Measurements from ENCODE around the gene UGT1A1. TPM values are rescaled to one million over a fixed set of nuclear protein-coding genes. Genes with fewer than 3 reads are reported as not detected.

Gene UGT1A1
- total and polyA plus RNA-seq, 9 of the 15 experiments (the other 6 are each of a cell fraction or from before 2014, with no cell fraction given) = not detected

DNA sequence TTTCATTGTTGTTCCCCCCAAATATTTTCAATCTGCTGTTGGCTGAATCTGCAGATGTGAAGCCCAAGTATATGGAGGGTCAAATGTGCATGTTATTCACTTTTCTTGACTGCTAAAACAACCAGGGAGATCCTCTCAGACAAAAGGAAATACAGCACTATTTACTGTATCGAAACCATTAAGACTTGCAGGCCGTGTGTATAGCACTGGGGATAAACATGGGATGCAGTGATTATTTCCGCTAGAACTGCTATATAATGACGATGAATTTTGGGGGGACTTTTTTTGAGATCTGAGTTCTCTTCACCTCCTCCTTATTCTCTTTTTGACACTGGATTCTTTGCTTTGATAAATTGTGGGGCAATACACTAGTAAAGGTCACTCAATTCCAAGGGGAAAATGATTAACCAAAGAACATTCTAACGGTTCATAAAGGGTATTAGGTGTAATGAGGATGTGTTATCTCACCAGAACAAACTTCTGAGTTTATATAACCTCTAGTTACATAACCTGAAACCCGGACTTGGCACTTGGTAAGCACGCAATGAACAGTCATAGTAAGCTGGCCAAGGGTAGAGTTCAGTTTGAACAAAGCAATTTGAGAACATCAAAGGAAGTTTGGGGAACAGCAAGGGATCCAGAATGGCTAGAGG lies 3.5 kb upstream of the UGT1A1 start:
- ChIA-PET POLR2A (no interaction called here), CTCF (ENCODE audit: low intra/inter-chr PET ratio) (no interaction called here)
- Histone ChIP-seq H3K9ac (ENCODE audit: insufficient read depth in 1 of 2, low read depth in 2 of 2, low read length in 2 of 2) (no peak overlapping the region), H3K4me2 (ENCODE audit: insufficient read depth, low read length) (no peak overlapping the region), H3K4me3 (no peak overlapping the region), H3K4me1 (replicated peaks in 1 of 2; ENCODE audit: control insufficient read depth in 2 of 2, insufficient read depth in 2 of 2, low read length in 2 of 2) (peaks cover 0 to 5% of the 10 kb centered on the region in 2 experiments; a peak in 2 of 5 replicates), H3K9me1 (ENCODE audit: control insufficient read depth, insufficient read depth, low read length) (no peaks in the 10 kb centered on the region), H4K20me1 (replicated peaks; ENCODE audit: control insufficient read depth, insufficient read depth, low read length) (no peaks in the 10 kb centered on the region), H3K27me3 (ENCODE audit: control insufficient read depth in 2 of 2, insufficient read depth in 2 of 2, low read length in 2 of 2) (peaks cover 0 to 17% of the 10 kb centered on the region in 2 experiments; a peak in 2 of 5 replicates), H2AFZ (ENCODE audit: low read depth, low read length) (no peak overlapping the region), H3K9me3 (replicated peaks; ENCODE audit: control insufficient read depth, insufficient read depth, low read depth, low read length) (no peaks in the 10 kb centered on the region), H3K36me3 (ENCODE audit: control insufficient read depth, insufficient read depth, low read length) (no peaks in the 10 kb centered on the region), H3K79me2 (ENCODE audit: control insufficient read depth, insufficient read depth, low read length) (no peaks in the 10 kb centered on the region), H3K27ac (ENCODE audit: extremely low read depth, low read depth, low read length) (no peak overlapping the region)
- in situ Hi-C loops (cut with MboI) (no loop called here), intact Hi-C loops (cut with micrococcal nuclease) (no loop called here)
- ATAC-seq (no peak), DNase-seq (ENCODE audit: extremely low read depth in 1 of 4, low spot score in 3 of 4) (no peak), FAIRE-seq (no peak)
- 1% methylated on average over 7 of the region's 7 CpGs for WGBS (ENCODE audit: insufficient coverage, low coverage, missing lambda C conversion rate)
- BruUV-seq (replicated peaks) = no TSS peak
- no peak for TF ChIP-seq NFE2 (IDR thresholded peaks at IDR 0.05; ENCODE audit: low read depth)

DNA sequence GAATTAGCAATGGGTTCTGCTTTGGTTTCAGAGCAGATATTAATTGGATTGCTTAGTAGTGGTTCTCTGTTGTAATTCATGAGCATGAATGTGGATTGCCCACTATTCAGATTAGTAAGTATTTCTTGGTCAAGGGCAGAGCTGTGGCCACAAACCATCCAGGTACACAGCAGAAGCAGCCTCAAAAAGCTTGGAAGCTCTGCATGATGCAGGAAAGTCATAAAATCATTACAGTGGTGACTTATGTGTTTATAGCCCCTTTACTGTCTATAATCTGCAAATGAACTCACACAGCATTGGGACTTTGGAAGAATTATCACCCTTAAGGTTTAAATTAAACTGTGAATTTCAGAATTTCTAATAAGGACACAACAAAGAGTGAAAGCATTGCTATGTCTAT lies 1.9 kb upstream of the UGT1A1 start:
- in situ Hi-C loops (cut with MboI) = no loop called here
- no peak overlapping the region for H2AFZ ChIP-seq (ENCODE audit: low read depth, low read length)
- FAIRE-seq = no peak
- peaks cover 0 to 17% of the 10 kb centered on the region in 2 experiments; a peak in 2 of 5 replicates for H3K27me3 ChIP-seq (ENCODE audit: control insufficient read depth in 2 of 2, insufficient read depth in 2 of 2, low read length in 2 of 2)
- H3K79me2 ChIP-seq (ENCODE audit: control insufficient read depth, insufficient read depth, low read length) = no peaks in the 10 kb centered on the region
- H3K9me3 ChIP-seq (replicated peaks; ENCODE audit: control insufficient read depth, insufficient read depth, low read depth, low read length) = no peaks in the 10 kb centered on the region
- ChIA-PET POLR2A (no interaction called here), CTCF (ENCODE audit: low intra/inter-chr PET ratio) (no interaction called here)
- no TSS peak for BruUV-seq (replicated peaks)
- H3K9ac ChIP-seq (ENCODE audit: insufficient read depth in 1 of 2, low read depth in 2 of 2, low read length in 2 of 2) = no peak overlapping the region
- H3K4me2 ChIP-seq (ENCODE audit: insufficient read depth, low read length) = no peak overlapping the region
- no peak for DNase-seq (ENCODE audit: extremely low read depth in 1 of 4, low spot score in 3 of 4)
- intact Hi-C loops (cut with micrococcal nuclease) = no loop called here
- peaks cover 0 to 5% of the 10 kb centered on the region in 2 experiments; a peak in 2 of 5 replicates for H3K4me1 ChIP-seq (replicated peaks in 1 of 2; ENCODE audit: control insufficient read depth in 2 of 2, insufficient read depth in 2 of 2, low read length in 2 of 2)
- ATAC-seq = no peak
- H3K9me1 ChIP-seq (ENCODE audit: control insufficient read depth, insufficient read depth, low read length) = no peaks in the 10 kb centered on the region
- H3K27ac ChIP-seq (ENCODE audit: extremely low read depth, low read depth, low read length) = no peak overlapping the region
- H3K4me3 ChIP-seq = no peak overlapping the region
- H4K20me1 ChIP-seq (replicated peaks; ENCODE audit: control insufficient read depth, insufficient read depth, low read length) = no peaks in the 10 kb centered on the region
- no peaks in the 10 kb centered on the region for H3K36me3 ChIP-seq (ENCODE audit: control insufficient read depth, insufficient read depth, low read length)
- TF ChIP-seq, protein P1, sequence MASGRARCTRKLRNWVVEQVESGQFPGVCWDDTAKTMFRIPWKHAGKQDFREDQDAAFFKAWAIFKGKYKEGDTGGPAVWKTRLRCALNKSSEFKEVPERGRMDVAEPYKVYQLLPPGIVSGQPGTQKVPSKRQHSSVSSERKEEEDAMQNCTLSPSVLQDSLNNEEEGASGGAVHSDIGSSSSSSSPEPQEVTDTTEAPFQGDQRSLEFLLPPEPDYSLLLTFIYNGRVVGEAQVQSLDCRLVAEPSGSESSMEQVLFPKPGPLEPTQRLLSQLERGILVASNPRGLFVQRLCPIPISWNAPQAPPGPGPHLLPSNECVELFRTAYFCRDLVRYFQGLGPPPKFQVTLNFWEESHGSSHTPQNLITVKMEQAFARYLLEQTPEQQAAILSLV (tag; IDR thresholded peaks at IDR 0.05) = no peak
- TF ChIP-seq MTF1 (CRISPR knock-in tag; IDR thresholded peaks at IDR 0.05; ENCODE audit: borderline replicate concordance) (no peak), RBFOX2 (IDR thresholded peaks at IDR 0.05; ENCODE audit: low read depth, low read length) (no peak), OTX1 (CRISPR knock-in tag; IDR thresholded peaks at IDR 0.05) (no peak), KLF1 (tag; IDR thresholded peaks at IDR 0.05) (no peak), IRF2 (CRISPR knock-in tag; IDR thresholded peaks at IDR 0.05) (no peak)
- TF ChIP-seq, protein P2, sequence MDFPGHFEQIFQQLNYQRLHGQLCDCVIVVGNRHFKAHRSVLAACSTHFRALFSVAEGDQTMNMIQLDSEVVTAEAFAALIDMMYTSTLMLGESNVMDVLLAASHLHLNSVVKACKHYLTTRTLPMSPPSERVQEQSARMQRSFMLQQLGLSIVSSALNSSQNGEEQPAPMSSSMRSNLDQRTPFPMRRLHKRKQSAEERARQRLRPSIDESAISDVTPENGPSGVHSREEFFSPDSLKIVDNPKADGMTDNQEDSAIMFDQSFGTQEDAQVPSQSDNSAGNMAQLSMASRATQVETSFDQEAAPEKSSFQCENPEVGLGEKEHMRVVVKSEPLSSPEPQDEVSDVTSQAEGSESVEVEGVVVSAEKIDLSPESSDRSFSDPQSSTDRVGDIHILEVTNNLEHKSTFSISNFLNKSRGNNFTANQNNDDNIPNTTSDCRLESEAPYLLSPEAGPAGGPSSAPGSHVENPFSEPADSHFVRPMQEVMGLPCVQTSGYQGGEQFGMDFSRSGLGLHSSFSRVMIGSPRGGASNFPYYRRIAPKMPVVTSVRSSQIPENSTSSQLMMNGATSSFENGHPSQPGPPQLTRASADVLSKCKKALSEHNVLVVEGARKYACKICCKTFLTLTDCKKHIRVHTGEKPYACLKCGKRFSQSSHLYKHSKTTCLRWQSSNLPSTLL (IDR thresholded peaks at IDR 0.05) = no peak
- TF ChIP-seq, protein P3, sequence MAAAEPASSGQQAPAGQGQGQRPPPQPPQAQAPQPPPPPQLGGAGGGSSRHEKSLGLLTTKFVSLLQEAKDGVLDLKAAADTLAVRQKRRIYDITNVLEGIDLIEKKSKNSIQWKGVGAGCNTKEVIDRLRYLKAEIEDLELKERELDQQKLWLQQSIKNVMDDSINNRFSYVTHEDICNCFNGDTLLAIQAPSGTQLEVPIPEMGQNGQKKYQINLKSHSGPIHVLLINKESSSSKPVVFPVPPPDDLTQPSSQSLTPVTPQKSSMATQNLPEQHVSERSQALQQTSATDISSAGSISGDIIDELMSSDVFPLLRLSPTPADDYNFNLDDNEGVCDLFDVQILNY (CRISPR knock-in tag; IDR thresholded peaks at IDR 0.05) = no peak
- TF ChIP-seq, protein P4, sequence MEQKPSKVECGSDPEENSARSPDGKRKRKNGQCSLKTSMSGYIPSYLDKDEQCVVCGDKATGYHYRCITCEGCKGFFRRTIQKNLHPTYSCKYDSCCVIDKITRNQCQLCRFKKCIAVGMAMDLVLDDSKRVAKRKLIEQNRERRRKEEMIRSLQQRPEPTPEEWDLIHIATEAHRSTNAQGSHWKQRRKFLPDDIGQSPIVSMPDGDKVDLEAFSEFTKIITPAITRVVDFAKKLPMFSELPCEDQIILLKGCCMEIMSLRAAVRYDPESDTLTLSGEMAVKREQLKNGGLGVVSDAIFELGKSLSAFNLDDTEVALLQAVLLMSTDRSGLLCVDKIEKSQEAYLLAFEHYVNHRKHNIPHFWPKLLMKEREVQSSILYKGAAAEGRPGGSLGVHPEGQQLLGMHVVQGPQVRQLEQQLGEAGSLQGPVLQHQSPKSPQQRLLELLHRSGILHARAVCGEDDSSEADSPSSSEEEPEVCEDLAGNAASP (IDR thresholded peaks at IDR 0.05) = no peak
